Occipital lobe (tissue), 2 donors: ENCODE data around the gene FUOM. TPM values are rescaled to one million over a fixed set of nuclear protein-coding genes. Genes with fewer than 3 reads are reported as not detected.
A peak's percentile ranks its signal among the peaks of the same experiment; 100 is the strongest.

ENCODE experiments used
- DNase-seq: peaks from one replicate; lab custom pipeline; 2025; lab: John Stamatoyannopoulos, UW
- total RNA-seq: library from RNA; depleted of rRNA; stranded (reverse); fragments of >200 nt; gene quantifications from one replicate; pipeline ENCODE4 v1.2.3, GENCODE V29; 2014

The FUOM gene
- 6.9 TPM for total RNA-seq

- DNase-seq, result no peak
Observed at GRCh38 chr10:133357285-133358161, at the start of gene FUOM. TSS of gene FUOM (minus strand) at chr10:133358019. CDS start at chr10:133358007, 12 bp downstream.

- DNase-seq, result no peak
Observed at GRCh38 chr10:133405844-133406527, 48.2 kb upstream of the FUOM start.

GRCh38 chr10:133405272-133405671, 47.5 kb upstream of the FUOM start:
- DNase-seq, result no peak

- DNase-seq, result no peak
Observed at GRCh38 chr10:133403784-133404183, 46.0 kb upstream of the FUOM start.

GRCh38 chr10:133403359-133403758, 45.5 kb upstream of the FUOM start:
- no peak for DNase-seq

GRCh38 chr10:133401981-133402725, 44.3 kb upstream of the FUOM start:
- DNase-seq, result no peak

- no peak for DNase-seq
Observed at GRCh38 chr10:133401500-133401899, 43.7 kb upstream of the FUOM start.

- DNase-seq, result no peak
Observed at GRCh38 chr10:133400624-133401424, 43.0 kb upstream of the FUOM start.

GRCh38 chr10:133399123-133399601, 41.3 kb upstream of the FUOM start:
- no peak for DNase-seq

- DNase-seq, result no peak
Observed at GRCh38 chr10:133397938-133398337, 40.1 kb upstream of the FUOM start.

- DNase-seq, result no peak
Observed at GRCh38 chr10:133396035-133396624, 38.3 kb upstream of the FUOM start.

- no peak for DNase-seq
Observed at GRCh38 chr10:133394801-133395221, 37.0 kb upstream of the FUOM start.

GRCh38 chr10:133394064-133394663, 36.3 kb upstream of the FUOM start, which contains the start of gene MTG1:
TSS of gene MTG1 (plus strand) at chr10:133394157. CDS start at chr10:133394221, 64 bp downstream.
- DNase-seq, result peak; percentile 91

- DNase-seq, result no peak
Observed at GRCh38 chr10:133393401-133394063, 35.7 kb upstream of the FUOM start.

GRCh38 chr10:133391761-133392518, 34.1 kb upstream of the FUOM start:
- no peak for DNase-seq

- DNase-seq, result no peak
Observed at GRCh38 chr10:133391249-133391635, 33.4 kb upstream of the FUOM start.

- no peak for DNase-seq
Observed at GRCh38 chr10:133390597-133391248, 32.9 kb upstream of the FUOM start.
